Central memory CD8-positive, alpha-beta T cell (primary cell): Measurements from ENCODE around the gene ANKFN1.

Source experiments
- ATAC-seq: fragments of 150-1000 bp; cut with Tn5 transposase; replicated peaks from 2 replicates; pipeline ENCODE4 v1.10.0; 2022; ENCODE audit warnings: mild to moderate bottlenecking, moderate FRiP score, moderate number of reproducible peaks; ENCODE audit not compliant: poor library complexity, severe bottlenecking; ENCODE audit errors: extremely low read depth
- DNase-seq, 2 donors: peaks; one replicate each; pipeline ENCODE4 v3.0.0; 2021; ENCODE audit warnings: low spot score in 2 of 2
- H3K27ac Mint-ChIP-seq: one replicate; pipeline ENCODE4 v1.8.0; 2022; ENCODE audit warnings: low read depth, mild to moderate bottlenecking, moderate library complexity, mixed read lengths
- H3K27me3 Mint-ChIP-seq: one replicate; pipeline ENCODE4 v1.8.0; 2022; ENCODE audit warnings: mixed read lengths
- H3K36me3 Mint-ChIP-seq: one replicate; pipeline ENCODE4 v1.8.0; 2022; ENCODE audit warnings: mild to moderate bottlenecking, moderate library complexity, mixed read lengths; ENCODE audit not compliant: insufficient read depth
- H3K4me1 Mint-ChIP-seq: one replicate; pipeline ENCODE4 v1.8.0; 2022; ENCODE audit warnings: mixed read lengths
- H3K4me3 Mint-ChIP-seq: one replicate; pipeline ENCODE4 v1.8.0; 2022; ENCODE audit warnings: mild to moderate bottlenecking, moderate library complexity, mixed read lengths
- H3K9me3 Mint-ChIP-seq: one replicate; pipeline ENCODE4 v1.8.0; 2022; ENCODE audit warnings: mixed read lengths

The ANKFN1 gene

DNA sequence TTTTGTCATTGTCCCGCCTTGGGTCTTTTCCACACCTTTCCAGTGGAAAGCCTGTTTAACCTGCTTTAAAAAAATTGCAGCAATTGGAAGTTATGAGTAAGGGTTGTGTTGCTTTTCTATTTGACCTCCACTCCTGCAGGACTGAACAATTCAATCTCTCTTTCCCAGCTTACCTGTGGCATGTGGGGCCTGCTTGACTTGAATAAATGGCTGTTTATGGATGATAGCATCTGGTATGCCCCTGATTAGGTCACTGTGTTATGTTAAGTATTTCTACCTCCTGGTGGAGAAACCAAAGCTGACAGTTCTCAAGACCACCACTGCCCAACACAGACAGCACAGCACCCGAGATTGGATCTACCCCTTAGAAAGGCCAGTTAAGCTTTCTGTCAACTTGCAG is 375.4 kb downstream of the ANKFN1 start:
- Mint-ChIP-seq H3K27ac (no peak overlapping the region), H3K27me3 (peaks cover 34% of the 10 kb centered on the region), H3K4me3 (no peak overlapping the region), H3K9me3 (no peaks in the 10 kb centered on the region), H3K36me3 (no peaks in the 10 kb centered on the region), H3K4me1 (no peaks in the 10 kb centered on the region)
- DNase-seq (no peak), ATAC-seq (no peak)

GRCh38 chr17:56532926-56533325 is 379.7 kb downstream of the ANKFN1 start:
- DNase-seq (no peak), ATAC-seq (no peak)
- Mint-ChIP-seq H3K27me3 (peaks cover 41% of the 10 kb centered on the region), H3K27ac (no peak overlapping the region), H3K4me1 (no peaks in the 10 kb centered on the region), H3K9me3 (no peaks in the 10 kb centered on the region), H3K36me3 (no peaks in the 10 kb centered on the region), H3K4me3 (no peak overlapping the region)

DNA sequence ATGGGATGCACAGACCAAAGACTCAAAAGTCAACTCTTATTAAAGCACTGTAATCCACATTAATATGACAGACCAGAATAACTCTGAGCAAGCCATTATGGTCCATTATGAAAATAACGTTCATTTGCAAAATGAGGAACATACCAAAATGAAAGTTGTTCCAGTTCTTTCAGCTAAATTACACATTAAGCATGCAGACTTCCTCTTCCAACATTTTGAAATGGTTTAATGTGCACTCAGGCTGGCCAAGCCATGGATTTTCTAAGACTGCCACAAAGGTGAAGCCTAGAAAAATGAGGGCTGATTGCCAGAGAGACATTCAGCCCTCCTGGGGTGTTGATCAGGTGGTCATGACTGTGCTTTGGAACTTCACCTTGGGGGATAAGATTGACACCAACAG is 383.5 kb downstream of the ANKFN1 start:
- peaks cover 55% of the 10 kb centered on the region for H3K27me3 Mint-ChIP-seq
- H3K4me3 Mint-ChIP-seq: no peak overlapping the region
- H3K4me1 Mint-ChIP-seq: no peaks in the 10 kb centered on the region
- DNase-seq: no peak
- peaks cover 1% of the 10 kb centered on the region for H3K36me3 Mint-ChIP-seq
- no peak overlapping the region for H3K27ac Mint-ChIP-seq
- ATAC-seq: no peak
- H3K9me3 Mint-ChIP-seq: peaks cover 8% of the 10 kb centered on the region

DNA sequence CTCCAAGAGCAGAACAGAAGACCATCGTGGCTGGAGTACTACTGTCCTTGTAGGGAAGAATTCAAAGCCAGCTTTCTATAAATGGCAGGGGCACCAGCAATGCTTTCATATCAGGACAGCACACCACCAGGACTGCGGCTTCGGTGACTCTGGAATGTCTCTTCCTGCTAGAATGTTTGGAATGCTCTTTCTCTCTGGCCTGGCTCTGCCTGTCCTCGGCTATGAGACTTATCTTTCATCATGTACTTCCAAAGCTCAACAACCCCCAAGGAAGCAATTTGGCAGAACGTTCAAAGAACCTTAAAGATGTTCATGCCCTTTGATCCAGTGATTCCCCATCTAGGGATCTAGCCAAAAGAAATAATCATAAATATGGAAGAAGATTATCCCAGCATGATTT is 387.6 kb downstream of the ANKFN1 start:
- DNase-seq: no peak
- Mint-ChIP-seq H3K36me3 (peaks cover 1% of the 10 kb centered on the region), H3K9me3 (peaks cover 8% of the 10 kb centered on the region), H3K27me3 (peaks cover 68% of the 10 kb centered on the region), H3K4me3 (no peak overlapping the region), H3K4me1 (no peaks in the 10 kb centered on the region), H3K27ac (no peak overlapping the region)
- no peak for ATAC-seq

DNA sequence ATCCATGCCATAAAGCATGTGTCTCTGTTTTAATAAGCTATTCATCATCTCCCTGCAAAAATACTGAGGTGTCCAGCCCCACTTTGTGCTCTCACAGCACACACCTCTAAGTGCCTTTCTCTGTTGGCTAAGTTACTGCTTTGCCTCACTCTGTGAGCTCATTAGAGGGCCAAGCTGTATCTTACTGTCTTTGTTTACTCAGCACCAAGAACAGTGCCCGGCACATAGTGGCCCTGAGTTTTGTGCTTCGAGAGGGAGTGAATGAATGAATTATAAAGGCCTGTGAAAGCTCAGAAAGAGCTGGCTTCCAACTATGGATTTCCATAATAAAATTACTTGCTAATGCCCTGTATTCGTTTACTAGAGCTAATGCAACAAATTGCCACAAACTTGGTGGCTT is 390.0 kb downstream of the ANKFN1 start:
- H3K27ac Mint-ChIP-seq: no peak overlapping the region
- no peak overlapping the region for H3K4me3 Mint-ChIP-seq
- H3K27me3 Mint-ChIP-seq: peaks cover 84% of the 10 kb centered on the region
- peaks cover 8% of the 10 kb centered on the region for H3K9me3 Mint-ChIP-seq
- no peak for ATAC-seq
- H3K4me1 Mint-ChIP-seq: no peaks in the 10 kb centered on the region
- no peak for DNase-seq
- H3K36me3 Mint-ChIP-seq: peaks cover 1% of the 10 kb centered on the region

DNA sequence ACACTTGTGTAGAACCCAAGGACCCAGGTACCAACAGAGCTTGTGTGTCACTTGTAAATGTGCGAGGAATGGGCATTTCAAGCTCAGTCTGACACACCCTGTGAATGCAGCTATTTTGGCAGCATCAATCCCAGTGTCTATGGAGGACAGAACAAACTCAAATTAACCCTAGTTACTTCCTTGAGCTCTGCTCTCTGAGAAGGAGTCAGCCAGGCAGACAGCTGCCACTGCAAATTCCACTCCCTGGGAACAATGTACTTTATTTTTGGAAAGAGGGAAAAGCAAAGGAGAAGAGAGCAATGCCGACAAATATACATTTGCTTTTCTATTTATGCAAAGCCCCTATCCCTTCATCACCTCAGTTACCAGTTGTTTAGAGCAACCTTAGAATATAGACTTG is 391.8 kb downstream of the ANKFN1 start:
- Mint-ChIP-seq H3K4me1 (no peaks in the 10 kb centered on the region), H3K27ac (no peak overlapping the region), H3K4me3 (no peak overlapping the region), H3K36me3 (peaks cover 1% of the 10 kb centered on the region), H3K27me3 (peaks cover 72% of the 10 kb centered on the region), H3K9me3 (peaks cover 6% of the 10 kb centered on the region)
- DNase-seq (no peak), ATAC-seq (no peak)

DNA sequence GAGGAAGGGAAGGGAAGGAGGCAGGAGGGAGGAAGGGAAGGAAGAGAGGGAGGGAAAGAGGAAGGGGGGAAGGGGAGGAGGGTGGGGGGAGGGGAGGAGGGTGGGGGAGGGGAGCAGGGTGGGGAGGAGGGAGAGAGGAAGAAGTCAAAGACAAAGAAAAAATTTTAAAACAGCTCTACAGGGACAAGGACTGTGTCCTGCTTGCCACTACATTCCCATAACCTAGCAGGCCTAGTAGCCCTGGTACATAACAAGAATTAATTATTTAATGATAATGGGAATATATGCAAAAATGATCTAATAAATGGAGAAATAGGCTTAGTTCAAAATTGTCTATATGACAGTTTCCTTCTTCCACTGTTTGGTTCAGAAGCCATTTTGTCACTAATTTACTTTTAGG is 392.7 kb downstream of the ANKFN1 start:
- peaks cover 72% of the 10 kb centered on the region for H3K27me3 Mint-ChIP-seq
- peaks cover 6% of the 10 kb centered on the region for H3K9me3 Mint-ChIP-seq
- no peak for ATAC-seq
- H3K4me1 Mint-ChIP-seq: no peaks in the 10 kb centered on the region
- H3K36me3 Mint-ChIP-seq: peaks cover 1% of the 10 kb centered on the region
- DNase-seq: no peak
- H3K27ac Mint-ChIP-seq: no peak overlapping the region
- H3K4me3 Mint-ChIP-seq: no peak overlapping the region

- DNase-seq (no peak), ATAC-seq (no peak)
- H3K4me3 Mint-ChIP-seq: no peak overlapping the region
- H3K27ac Mint-ChIP-seq: no peak overlapping the region
- peaks cover 12% of the 10 kb centered on the region for H3K9me3 Mint-ChIP-seq
- peaks cover 67% of the 10 kb centered on the region for H3K27me3 Mint-ChIP-seq
- no peaks in the 10 kb centered on the region for H3K4me1 Mint-ChIP-seq
- peaks cover 1% of the 10 kb centered on the region for H3K36me3 Mint-ChIP-seq
These were observed 395.4 kb downstream of the ANKFN1 start for GRCh38 chr17:56548661-56549060.

DNA sequence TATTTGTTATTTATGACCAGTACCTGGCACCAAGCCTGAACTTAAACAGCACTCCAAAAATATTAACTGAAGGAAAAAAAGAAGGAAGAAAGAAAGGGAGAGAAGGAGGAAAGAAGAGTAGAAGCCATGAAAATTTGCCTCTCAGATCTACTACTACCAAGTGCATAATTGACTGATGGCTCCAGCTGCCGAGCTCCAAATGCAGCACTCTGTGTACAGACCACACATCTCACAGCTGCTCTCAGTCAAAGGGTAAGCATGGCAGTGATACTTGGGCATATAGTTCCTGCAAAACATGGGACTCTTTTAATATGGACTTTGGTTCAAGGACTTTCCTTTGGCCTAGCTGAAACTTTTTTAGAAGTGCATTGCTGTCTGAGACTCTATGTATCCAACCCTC is 396.2 kb downstream of the ANKFN1 start:
- no peak for ATAC-seq
- no peak for DNase-seq
- no peak overlapping the region for H3K4me3 Mint-ChIP-seq
- H3K27me3 Mint-ChIP-seq: peaks cover 59% of the 10 kb centered on the region
- no peaks in the 10 kb centered on the region for H3K4me1 Mint-ChIP-seq
- H3K36me3 Mint-ChIP-seq: peaks cover 1% of the 10 kb centered on the region
- no peak overlapping the region for H3K27ac Mint-ChIP-seq
- H3K9me3 Mint-ChIP-seq: peaks cover 12% of the 10 kb centered on the region

- Mint-ChIP-seq H3K27ac (no peak overlapping the region), H3K4me3 (no peak overlapping the region), H3K9me3 (no peaks in the 10 kb centered on the region), H3K27me3 (peaks cover 51% of the 10 kb centered on the region), H3K4me1 (no peaks in the 10 kb centered on the region), H3K36me3 (no peaks in the 10 kb centered on the region)
- DNase-seq (no peak), ATAC-seq (no peak)
These were observed 404.4 kb downstream of the ANKFN1 start for GRCh38 chr17:56557682-56558081.

DNA sequence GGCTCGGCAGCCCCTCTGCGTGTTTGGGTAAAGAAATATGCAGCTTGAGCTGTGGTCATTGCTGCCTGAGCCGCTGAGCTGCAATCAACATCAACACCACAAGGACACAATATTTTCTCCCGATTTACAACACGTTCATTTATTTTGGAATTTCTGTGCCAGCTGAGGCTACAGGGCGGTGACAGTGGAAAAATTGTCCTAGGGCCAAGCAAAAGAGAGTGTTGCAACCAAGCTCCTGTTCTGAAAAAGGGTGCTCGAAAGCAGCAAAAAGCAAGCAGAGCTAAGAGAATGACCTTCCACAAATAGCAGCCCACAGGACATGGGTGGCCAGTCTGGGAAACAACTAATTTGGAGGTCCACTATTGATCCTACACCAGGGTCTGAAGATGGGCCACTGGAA is 404.8 kb downstream of the ANKFN1 start:
- no peak overlapping the region for H3K27ac Mint-ChIP-seq
- H3K27me3 Mint-ChIP-seq: peaks cover 49% of the 10 kb centered on the region
- no peak for DNase-seq
- no peaks in the 10 kb centered on the region for H3K9me3 Mint-ChIP-seq
- ATAC-seq: no peak
- no peaks in the 10 kb centered on the region for H3K4me1 Mint-ChIP-seq
- no peaks in the 10 kb centered on the region for H3K36me3 Mint-ChIP-seq
- H3K4me3 Mint-ChIP-seq: no peak overlapping the region
